Prostate gland (tissue), 2 donors: ENCODE results near the gene TEKT4.

Source experiments
- POLR2A ChIP-seq: fragments of 450-650 bp; IDR thresholded peaks from one replicate; pipeline ENCODE4 v1.6.1; 2016; ENCODE audit warnings: antibody characterized with exemption, mild to moderate bottlenecking
- POLR2AphosphoS5 ChIP-seq: sonication (generic); formaldehyde crosslinking; IDR thresholded peaks from one replicate; pipeline ENCODE4 v1.6.1; 2017; ENCODE audit warnings: antibody characterized with exemption
- TF ChIP-seq, protein P1 (sequence below), 4 experiments: fragments of 200-600 bp in 2 of 4; fragments of 450-650 bp in 2 of 4; sonication (generic) in 2 of 4; IDR thresholded peaks; 1 replicate in 3 of 4; 2 replicates in 1 of 4; pipeline ENCODE4 v1.5.1; 2016 to 2019; ENCODE audit warnings: antibody characterized with exemption in 4 of 4, mild to moderate bottlenecking in 2 of 4, moderate library complexity in 2 of 4

DNA sequence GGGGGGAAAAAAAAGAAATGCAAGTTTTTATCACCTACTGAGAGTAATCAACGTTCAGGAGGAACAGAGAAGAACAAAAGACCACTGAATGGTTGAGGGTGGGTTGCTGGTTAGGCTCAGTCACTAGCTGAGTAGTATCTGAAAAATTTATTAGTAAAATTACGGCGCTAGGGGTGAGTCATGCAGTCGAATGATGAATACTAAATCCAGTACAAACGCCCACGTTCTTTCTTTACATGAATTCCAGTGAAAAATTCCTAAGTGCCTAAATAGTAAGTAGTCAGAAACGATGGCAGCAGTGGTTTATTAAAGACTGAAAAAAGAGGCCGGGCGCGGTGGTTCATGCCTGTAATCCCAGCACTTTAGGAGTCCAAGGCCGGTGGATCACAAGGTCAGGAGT, 52.0 kb downstream of the TEKT4 start:
- TF ChIP-seq, protein P1, sequence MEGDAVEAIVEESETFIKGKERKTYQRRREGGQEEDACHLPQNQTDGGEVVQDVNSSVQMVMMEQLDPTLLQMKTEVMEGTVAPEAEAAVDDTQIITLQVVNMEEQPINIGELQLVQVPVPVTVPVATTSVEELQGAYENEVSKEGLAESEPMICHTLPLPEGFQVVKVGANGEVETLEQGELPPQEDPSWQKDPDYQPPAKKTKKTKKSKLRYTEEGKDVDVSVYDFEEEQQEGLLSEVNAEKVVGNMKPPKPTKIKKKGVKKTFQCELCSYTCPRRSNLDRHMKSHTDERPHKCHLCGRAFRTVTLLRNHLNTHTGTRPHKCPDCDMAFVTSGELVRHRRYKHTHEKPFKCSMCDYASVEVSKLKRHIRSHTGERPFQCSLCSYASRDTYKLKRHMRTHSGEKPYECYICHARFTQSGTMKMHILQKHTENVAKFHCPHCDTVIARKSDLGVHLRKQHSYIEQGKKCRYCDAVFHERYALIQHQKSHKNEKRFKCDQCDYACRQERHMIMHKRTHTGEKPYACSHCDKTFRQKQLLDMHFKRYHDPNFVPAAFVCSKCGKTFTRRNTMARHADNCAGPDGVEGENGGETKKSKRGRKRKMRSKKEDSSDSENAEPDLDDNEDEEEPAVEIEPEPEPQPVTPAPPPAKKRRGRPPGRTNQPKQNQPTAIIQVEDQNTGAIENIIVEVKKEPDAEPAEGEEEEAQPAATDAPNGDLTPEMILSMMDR (IDR thresholded peaks at IDR 0.05) = no peak
- TF ChIP-seq POLR2AphosphoS5 (no peak), POLR2A (no peak)
